Adrenal gland (tissue), 5 donors: ENCODE results near the gene TENM4.

Source experiments
- CTCF ChIP-seq, 6 experiments: fragments of 450-650 bp in 4 of 6; fragments of 200-600 bp in 2 of 6; sonication (generic) in 1 of 6; IDR thresholded peaks; 1 replicate in 5 of 6; 2 replicates in 1 of 6; pipeline versions ENCODE4 v1.5.1 to v1.8.0; 2016 to 2021; ENCODE audit warnings: antibody characterized with exemption in 6 of 6, mild to moderate bottlenecking in 2 of 6, moderate library complexity in 1 of 6
- POLR2A ChIP-seq, 2 donors: fragments of 450-650 bp; IDR thresholded peaks; one replicate each; pipeline ENCODE4 v1.6.1; 2017; ENCODE audit warnings: antibody characterized with exemption in 2 of 2, mild to moderate bottlenecking in 2 of 2, moderate library complexity in 1 of 2
- donor health status: DM: no; HTN: no; CAD: no.

GRCh38 chr11:78772186-78772585 is 668.6 kb downstream of the TENM4 start:
- no peak for TF ChIP-seq CTCF (IDR thresholded peaks at IDR 0.05)
- TF ChIP-seq POLR2A (IDR thresholded peaks at IDR 0.05): no peak
